ENCODE data around the gene EXOC7. TPM values are rescaled to one million over a fixed set of nuclear protein-coding genes. Genes with fewer than 3 reads are reported as not detected.

Gene EXOC7
- total and polyA plus RNA-seq, 2 of the 8 experiments (the other 6 are each of a cell fraction or from before 2014, with no cell fraction given), result 77.1 to 92.6 TPM

DNA sequence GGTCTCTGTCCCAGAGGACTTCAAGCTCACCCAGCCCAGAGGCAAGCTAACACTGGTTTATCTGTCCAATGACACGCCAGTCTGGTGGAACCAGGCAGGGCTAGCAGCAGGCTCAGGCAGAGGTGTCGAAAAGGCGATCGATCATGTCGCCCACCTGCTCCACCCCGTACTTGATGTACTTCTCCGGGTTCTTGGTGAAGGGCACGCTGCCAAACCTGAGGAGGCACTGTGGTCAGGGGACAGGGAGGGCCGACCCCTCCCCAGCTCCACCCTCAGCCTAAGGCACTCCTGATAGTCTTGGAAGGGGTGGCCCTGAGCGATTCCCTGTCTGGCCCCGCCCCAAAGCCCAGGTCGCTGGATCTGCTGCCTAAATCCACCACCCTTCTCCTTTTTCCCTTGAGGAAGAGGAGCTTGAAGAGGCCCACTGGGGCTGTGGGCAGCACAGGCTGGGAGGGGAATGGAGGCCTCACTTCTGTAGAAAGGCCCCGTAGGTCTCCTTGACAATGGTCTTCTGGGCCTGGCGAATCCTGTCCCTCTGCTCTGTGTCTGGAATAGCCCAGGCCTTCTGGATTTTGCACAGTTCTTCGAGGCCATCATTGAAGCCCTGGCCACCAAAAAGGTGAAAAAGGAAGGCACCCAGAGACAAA lies 19.9 kb downstream of the EXOC7 start:
- Histone ChIP-seq H3K36me3 (ENCODE audit: control insufficient read depth in 2 of 4, insufficient read depth in 4 of 4, low read length in 3 of 4) (peaks cover 14 to 41% (median 37%) of the 10 kb centered on the region in 4 experiments), H3K79me1 (ENCODE audit: low read depth, low read length) (no peaks in the 10 kb centered on the region), H3K4ac (replicated peaks; ENCODE audit: insufficient read length, low read depth, low read length) (no peak overlapping the region), H3K79me2 (ENCODE audit: control insufficient read depth in 1 of 2, insufficient read depth in 2 of 2, low read length in 2 of 2) (no peaks in the 10 kb centered on the region), H2BK12ac (ENCODE audit: low read depth, low read length) (no peak overlapping the region), H3K27ac (ENCODE audit: low read depth, low read length) (no peak overlapping the region), H3K23ac (ENCODE audit: insufficient read length) (no peak overlapping the region), H2BK15ac (ENCODE audit: low read length) (no peak overlapping the region), H4K20me1 (replicated peaks in 1 of 2; ENCODE audit: control insufficient read depth in 1 of 2, insufficient read depth in 2 of 2, low read length in 2 of 2) (peaks cover 3 to 7% of the 10 kb centered on the region in 2 experiments), H3K9me3 (ENCODE audit: insufficient read depth in 2 of 2, low read depth in 1 of 2, low read length in 1 of 2) (no peaks in the 10 kb centered on the region), H2BK20ac (ENCODE audit: low read length) (no peak overlapping the region), H2BK120ac (replicated peaks; ENCODE audit: low read depth, low read length) (no peak overlapping the region), H3K9ac (replicated peaks in 1 of 4; ENCODE audit: extremely low read depth in 1 of 4, low read depth in 3 of 4, low read length in 3 of 4) (no peak overlapping the region), H3K4me2 (ENCODE audit: insufficient read depth in 1 of 2, low read depth in 2 of 2, low read length in 2 of 2) (no peak overlapping the region), H3K23me2 (ENCODE audit: low read depth, low read length) (peaks cover 6% of the 10 kb centered on the region; the same call in 1 of the 2 replicates), H3K56ac (replicated peaks; ENCODE audit: insufficient read length, low read depth, low read length) (no peak overlapping the region), H2AK5ac (ENCODE audit: low read depth, low read length) (no peak overlapping the region), H3K4me3 (ENCODE audit: extremely low read depth in 1 of 4, insufficient read depth in 2 of 4, low read depth in 3 of 4, low read length in 4 of 4) (no peak overlapping the region), H3K14ac (ENCODE audit: insufficient read length) (no peak overlapping the region), H2BK5ac (ENCODE audit: low read depth, low read length) (no peak overlapping the region), H3K27me3 (replicated peaks in 1 of 4; ENCODE audit: control insufficient read depth in 3 of 4, extremely low read depth in 1 of 4, insufficient read depth in 3 of 4, low read length in 3 of 4) (peaks cover 4 to 15% (median 12%) of the 10 kb centered on the region in 4 experiments; a peak in 6 of 7 replicates), H4K8ac (ENCODE audit: extremely low read depth, insufficient read depth, low read length) (no peak overlapping the region), H4K5ac (ENCODE audit: insufficient read length, low read depth, low read length) (no peak overlapping the region), H2AFZ (ENCODE audit: low read length) (no peak overlapping the region), H3K18ac (ENCODE audit: extremely low read depth, low read length) (no peak overlapping the region), H4K91ac (replicated peaks; ENCODE audit: insufficient read length, low read length) (no peak overlapping the region), H3K4me1 (replicated peaks in 1 of 4; ENCODE audit: control insufficient read depth in 3 of 4, insufficient read depth in 4 of 4, low read length in 3 of 4) (peaks cover 0 to 26% (median 16%) of the 10 kb centered on the region in 4 experiments; a peak in 6 of 7 replicates)
- POLR2A ChIA-PET (ENCODE audit: partially characterized antibody), result no interaction called here
- TF ChIP-seq MAFK (IDR thresholded peaks at IDR 0.05; ENCODE audit: low read depth, low read length) (no peak), SAP30 (IDR thresholded peaks at IDR 0.05; ENCODE audit: insufficient read depth, insufficient replicate concordance, low read length) (no peak), TAF7 (optimal IDR thresholded peaks at IDR 0.05; ENCODE audit: borderline replicate concordance, low read depth, low read length) (no peak), SP1 (IDR thresholded peaks at IDR 0.05; ENCODE audit: low read depth, low read length) (no peak), CREB1 (IDR thresholded peaks at IDR 0.05) (no peak), CBX8 (IDR thresholded peaks at IDR 0.05; ENCODE audit: borderline replicate concordance, low read depth, low read length) (no peak), CHD1 (IDR thresholded peaks at IDR 0.05; ENCODE audit: low read depth, low read length) (no peak), TEAD4 (IDR thresholded peaks at IDR 0.05; ENCODE audit: low read depth, low read length) (no peak), BCL11A (IDR thresholded peaks at IDR 0.05; ENCODE audit: low read depth in 2 of 2, low read length in 2 of 2) (no peak), KDM4A (IDR thresholded peaks at IDR 0.05; ENCODE audit: low read depth, low read length, severe bottlenecking) (no peak), POLR2AphosphoS5 (IDR thresholded peaks at IDR 0.05; ENCODE audit: low read depth, low read length) (no peak)
- 93% methylated on average over 15 of the region's 15 CpGs; no CpG with 5 or more reads in 1 of the 2 experiments for WGBS, 2 experiments (ENCODE audit: extremely low coverage in 1 of 2, insufficient coverage in 1 of 2, insufficient read length in 1 of 2, insufficient replicate concordance in 2 of 2, low coverage in 1 of 2, low lambda C conversion rate in 2 of 2, missing lambda C conversion rate in 1 of 2)
- FAIRE-seq, result no peak
- DNase-seq (ENCODE audit: low read depth in 1 of 2, low spot score in 2 of 2), result no peak
- CTCF ChIA-PET (ENCODE audit: partially characterized antibody), result interaction anchor here (0.6 to 1.1 kb wide), 4 partner anchors 8 to 69 kb away, joined by 3 to 6 read pairs (median 4); no protein-coding TSS in a partner anchor

Data from H1 (cell line).